Nephron progenitor cell (in vitro differentiated cells): ENCODE measurements around the gene DVL2.

Source experiments
- DNase-seq: peaks from one replicate; pipeline ENCODE4 v3.0.0; 2021
- H3K27ac Mint-ChIP-seq: 2 replicates; pipeline ENCODE4 v1.8.0; 2021; ENCODE audit warnings: mild to moderate bottlenecking, moderate library complexity, mixed read lengths
- H3K27me3 Mint-ChIP-seq: 2 replicates; pipeline ENCODE4 v1.8.0; 2021; ENCODE audit warnings: mild to moderate bottlenecking, low read depth, mixed read lengths; ENCODE audit not compliant: poor library complexity
- H3K36me3 Mint-ChIP-seq: 2 replicates; pipeline ENCODE4 v1.8.0; 2021; ENCODE audit warnings: low read depth, mixed read lengths
- H3K4me1 Mint-ChIP-seq: 2 replicates; pipeline ENCODE4 v1.8.0; 2021; ENCODE audit warnings: mixed read lengths
- H3K4me3 Mint-ChIP-seq: 2 replicates; pipeline ENCODE4 v1.8.0; 2021; ENCODE audit warnings: mild to moderate bottlenecking, moderate library complexity, mixed read lengths
- H3K9me3 Mint-ChIP-seq: 2 replicates; pipeline ENCODE4 v1.8.0; 2021; ENCODE audit warnings: mild to moderate bottlenecking, moderate library complexity, mixed read lengths
- TF ChIP-seq, protein P1 (sequence below): fragments of 200-600 bp; sonication (generic); IDR thresholded peaks from 2 replicates; pipeline ENCODE4 v1.5.0; 2021; ENCODE audit warnings: antibody characterized with exemption

Gene DVL2

DNA sequence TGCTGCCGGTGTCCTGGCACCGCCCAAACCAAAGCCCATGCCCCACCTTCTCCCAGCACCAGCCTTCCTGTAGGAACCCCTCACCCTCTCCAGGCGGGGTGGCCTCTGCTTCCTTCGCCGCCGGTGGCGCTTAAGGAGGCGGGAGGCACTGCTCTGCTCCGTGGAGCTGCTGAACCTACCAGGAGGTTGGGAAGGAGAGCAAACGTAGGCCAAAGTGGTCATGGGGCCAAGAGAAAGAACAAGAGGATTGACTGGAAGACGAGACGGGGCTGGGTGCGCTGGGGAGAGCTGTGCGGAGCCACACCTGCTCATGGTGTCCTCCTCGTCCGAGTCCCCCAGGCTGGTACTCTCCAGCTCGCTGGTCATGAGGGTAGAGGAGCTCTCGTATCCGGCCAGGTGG lies 4.8 kb downstream of the DVL2 start:
- H3K4me3 Mint-ChIP-seq = no peak overlapping the region
- DNase-seq = no peak
- TF ChIP-seq, protein P1, sequence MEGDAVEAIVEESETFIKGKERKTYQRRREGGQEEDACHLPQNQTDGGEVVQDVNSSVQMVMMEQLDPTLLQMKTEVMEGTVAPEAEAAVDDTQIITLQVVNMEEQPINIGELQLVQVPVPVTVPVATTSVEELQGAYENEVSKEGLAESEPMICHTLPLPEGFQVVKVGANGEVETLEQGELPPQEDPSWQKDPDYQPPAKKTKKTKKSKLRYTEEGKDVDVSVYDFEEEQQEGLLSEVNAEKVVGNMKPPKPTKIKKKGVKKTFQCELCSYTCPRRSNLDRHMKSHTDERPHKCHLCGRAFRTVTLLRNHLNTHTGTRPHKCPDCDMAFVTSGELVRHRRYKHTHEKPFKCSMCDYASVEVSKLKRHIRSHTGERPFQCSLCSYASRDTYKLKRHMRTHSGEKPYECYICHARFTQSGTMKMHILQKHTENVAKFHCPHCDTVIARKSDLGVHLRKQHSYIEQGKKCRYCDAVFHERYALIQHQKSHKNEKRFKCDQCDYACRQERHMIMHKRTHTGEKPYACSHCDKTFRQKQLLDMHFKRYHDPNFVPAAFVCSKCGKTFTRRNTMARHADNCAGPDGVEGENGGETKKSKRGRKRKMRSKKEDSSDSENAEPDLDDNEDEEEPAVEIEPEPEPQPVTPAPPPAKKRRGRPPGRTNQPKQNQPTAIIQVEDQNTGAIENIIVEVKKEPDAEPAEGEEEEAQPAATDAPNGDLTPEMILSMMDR = no peak
- peaks cover 41% of the 10 kb centered on the region for H3K36me3 Mint-ChIP-seq
- no peak overlapping the region for H3K27ac Mint-ChIP-seq
- H3K9me3 Mint-ChIP-seq = no peaks in the 10 kb centered on the region
- H3K27me3 Mint-ChIP-seq = no peaks in the 10 kb centered on the region
- H3K4me1 Mint-ChIP-seq = peaks cover 30% of the 10 kb centered on the region

DNA sequence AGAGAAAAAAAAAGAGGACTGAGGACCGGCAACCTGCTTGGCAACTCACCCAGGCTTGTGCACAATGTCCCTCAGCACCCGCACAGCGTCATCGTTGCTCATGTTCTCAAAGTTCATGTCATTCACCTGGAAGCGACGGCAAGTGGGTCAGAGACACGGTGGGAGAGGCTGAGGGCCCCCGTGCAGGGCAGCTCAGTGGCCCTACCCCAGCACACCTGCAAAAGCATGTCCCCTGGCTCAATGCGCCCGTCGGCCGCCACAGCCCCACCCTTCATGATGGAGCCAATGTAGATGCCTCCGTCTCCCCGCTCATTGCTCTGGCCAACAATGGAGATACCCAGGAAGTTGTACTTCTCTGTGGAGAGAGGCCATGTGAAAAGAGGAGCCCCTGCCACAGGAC lies 5.4 kb downstream of the DVL2 start:
- H3K9me3 Mint-ChIP-seq = no peaks in the 10 kb centered on the region
- TF ChIP-seq, protein P1 = no peak
- H3K4me3 Mint-ChIP-seq = no peak overlapping the region
- peaks cover 43% of the 10 kb centered on the region for H3K36me3 Mint-ChIP-seq
- H3K4me1 Mint-ChIP-seq = peaks cover 27% of the 10 kb centered on the region
- no peak for DNase-seq
- no peaks in the 10 kb centered on the region for H3K27me3 Mint-ChIP-seq
- no peak overlapping the region for H3K27ac Mint-ChIP-seq

DNA sequence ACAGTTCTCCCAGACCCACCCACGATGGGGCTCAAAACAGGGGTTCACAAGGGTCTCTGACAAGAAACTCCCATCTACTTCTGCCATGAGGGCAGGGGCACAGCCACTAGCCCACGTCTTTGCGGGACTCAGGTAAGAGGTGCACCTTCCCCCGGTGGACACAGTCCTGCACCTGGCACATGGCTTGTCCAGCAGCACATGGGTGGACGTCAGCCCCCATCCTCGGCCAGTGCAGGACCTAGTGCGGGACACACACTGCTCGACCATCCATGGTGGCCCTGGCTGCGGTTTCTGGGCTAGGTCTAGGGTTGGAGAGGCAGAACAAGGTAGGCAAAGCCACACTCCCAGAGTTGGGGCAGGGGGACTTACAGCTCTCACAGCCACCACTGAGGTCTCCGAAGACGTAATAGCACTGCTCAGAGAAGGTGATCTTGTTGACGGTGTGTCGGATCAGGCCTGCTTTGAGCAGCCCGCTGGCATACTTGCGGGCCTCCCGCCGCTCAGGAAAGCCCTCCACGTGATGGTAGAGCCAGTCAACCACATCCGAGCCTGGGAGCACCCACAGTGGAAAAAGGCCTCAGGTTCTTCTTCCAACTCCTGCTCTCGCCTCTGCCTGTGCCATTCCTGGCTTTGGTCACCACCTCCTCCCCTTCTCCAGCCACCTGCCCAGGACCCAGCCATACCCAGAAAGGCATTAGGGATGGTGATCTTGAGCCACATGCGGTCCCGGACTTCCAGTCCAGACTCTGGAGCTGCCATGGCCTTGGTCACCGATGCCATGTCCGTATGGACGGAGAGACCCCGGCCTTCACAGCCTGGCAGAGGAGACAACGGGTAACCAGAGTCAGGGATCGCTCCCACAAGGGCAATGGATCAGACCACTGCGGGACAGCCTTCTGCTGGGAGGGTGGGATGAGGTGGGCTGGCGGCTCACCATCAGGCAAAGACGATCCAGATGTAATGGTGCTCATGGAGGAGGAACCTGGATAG lies 7.3 kb downstream of the DVL2 start:
- H3K27me3 Mint-ChIP-seq = no peaks in the 10 kb centered on the region
- H3K4me1 Mint-ChIP-seq = peaks cover 11% of the 10 kb centered on the region
- DNase-seq = no peak
- H3K36me3 Mint-ChIP-seq = peaks cover 42% of the 10 kb centered on the region
- no peak overlapping the region for H3K27ac Mint-ChIP-seq
- TF ChIP-seq, protein P1 = no peak
- H3K4me3 Mint-ChIP-seq = no peak overlapping the region
- no peaks in the 10 kb centered on the region for H3K9me3 Mint-ChIP-seq

DNA sequence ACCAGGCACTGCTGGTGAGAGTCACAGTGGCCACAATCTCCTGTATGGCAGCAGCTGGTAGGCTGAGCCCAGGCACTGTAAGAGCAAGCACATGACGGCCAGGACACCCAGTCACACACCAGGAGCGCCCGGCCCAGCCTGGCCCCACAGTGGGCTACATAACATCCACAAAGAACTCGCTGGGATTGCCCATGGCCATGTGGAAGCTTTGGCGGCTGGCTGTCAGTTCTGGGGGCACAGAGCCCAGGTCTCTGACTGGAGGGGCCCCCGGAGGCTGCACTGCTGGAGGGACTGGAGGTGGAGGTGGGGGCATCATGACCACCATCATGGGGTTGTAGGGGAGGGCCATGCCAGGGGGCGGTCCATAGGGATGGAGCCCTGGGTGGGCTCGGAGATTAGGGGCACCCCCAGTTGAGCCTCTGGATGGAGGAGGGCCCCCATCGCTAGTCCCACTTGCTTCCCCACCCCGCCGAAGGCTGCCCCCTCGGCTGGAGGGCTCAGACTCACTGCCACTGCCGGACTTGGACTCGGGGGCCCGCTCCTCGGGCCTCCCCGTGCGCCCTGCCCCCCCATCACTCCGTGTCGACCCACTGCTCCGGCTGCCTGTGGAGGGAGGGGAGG lies 8.5 kb downstream of the DVL2 start:
- no peak for DNase-seq
- TF ChIP-seq, protein P1 = no peak
- Mint-ChIP-seq H3K27ac (no peak overlapping the region), H3K4me1 (peaks cover 18% of the 10 kb centered on the region), H3K4me3 (no peak overlapping the region), H3K27me3 (no peaks in the 10 kb centered on the region), H3K9me3 (no peaks in the 10 kb centered on the region), H3K36me3 (peaks cover 37% of the 10 kb centered on the region)

DNA sequence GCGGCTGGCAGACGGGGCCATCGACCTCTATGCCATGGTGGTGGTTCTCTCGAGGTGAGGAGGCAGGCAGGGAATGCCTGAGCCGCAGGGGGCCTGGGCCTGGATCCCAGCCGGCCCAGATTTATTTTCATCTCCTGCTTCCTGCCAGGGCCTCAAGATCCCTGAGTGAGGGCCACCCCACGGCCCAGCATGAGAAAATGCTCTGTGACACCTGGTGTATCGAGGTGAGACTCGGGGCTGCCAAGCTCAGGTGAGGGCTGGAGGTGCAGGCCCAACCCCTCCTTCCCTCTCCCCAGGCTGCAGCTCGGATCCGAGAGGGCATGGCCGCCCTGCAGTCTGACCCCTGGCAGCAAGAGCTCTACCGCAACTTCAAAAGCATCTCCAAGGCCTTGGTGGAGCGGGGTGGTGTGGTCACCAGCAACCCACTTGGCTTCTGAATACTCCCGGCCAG lies 9.6 kb downstream of the DVL2 start:
- TF ChIP-seq, protein P1 = no peak
- DNase-seq = no peak
- Mint-ChIP-seq H3K27ac (no peak overlapping the region), H3K36me3 (peaks cover 34% of the 10 kb centered on the region), H3K9me3 (no peaks in the 10 kb centered on the region), H3K27me3 (no peaks in the 10 kb centered on the region), H3K4me1 (peaks cover 22% of the 10 kb centered on the region), H3K4me3 (no peak overlapping the region)
